Measurements from ENCODE around the gene RNASEH2A.
"Not testable (repeated sequence)": the region's sequence is repeated elsewhere in the genome, so short reads cannot be mapped to it uniquely, and the experiment has no call there.

RNASEH2A gene

GRCh38 chr19:12815088-12815487, 8.7 kb downstream of the RNASEH2A start:
- H3K4me3 ChIP-seq (replicated peaks; ENCODE audit: low read depth, low read length): no peak overlapping the region
- DNase-seq (ENCODE audit: low read depth): no peak
- TF ChIP-seq, protein P1, sequence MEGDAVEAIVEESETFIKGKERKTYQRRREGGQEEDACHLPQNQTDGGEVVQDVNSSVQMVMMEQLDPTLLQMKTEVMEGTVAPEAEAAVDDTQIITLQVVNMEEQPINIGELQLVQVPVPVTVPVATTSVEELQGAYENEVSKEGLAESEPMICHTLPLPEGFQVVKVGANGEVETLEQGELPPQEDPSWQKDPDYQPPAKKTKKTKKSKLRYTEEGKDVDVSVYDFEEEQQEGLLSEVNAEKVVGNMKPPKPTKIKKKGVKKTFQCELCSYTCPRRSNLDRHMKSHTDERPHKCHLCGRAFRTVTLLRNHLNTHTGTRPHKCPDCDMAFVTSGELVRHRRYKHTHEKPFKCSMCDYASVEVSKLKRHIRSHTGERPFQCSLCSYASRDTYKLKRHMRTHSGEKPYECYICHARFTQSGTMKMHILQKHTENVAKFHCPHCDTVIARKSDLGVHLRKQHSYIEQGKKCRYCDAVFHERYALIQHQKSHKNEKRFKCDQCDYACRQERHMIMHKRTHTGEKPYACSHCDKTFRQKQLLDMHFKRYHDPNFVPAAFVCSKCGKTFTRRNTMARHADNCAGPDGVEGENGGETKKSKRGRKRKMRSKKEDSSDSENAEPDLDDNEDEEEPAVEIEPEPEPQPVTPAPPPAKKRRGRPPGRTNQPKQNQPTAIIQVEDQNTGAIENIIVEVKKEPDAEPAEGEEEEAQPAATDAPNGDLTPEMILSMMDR (IDR thresholded peaks at IDR 0.05; ENCODE audit: low read length, missing control alignments): no peak

GRCh38 chr19:12817188-12817587, 10.8 kb downstream of the RNASEH2A start:
- DNase-seq (ENCODE audit: low read depth); H3K4me3 ChIP-seq (replicated peaks; ENCODE audit: low read depth, low read length): not testable (repeated sequence)

DNA sequence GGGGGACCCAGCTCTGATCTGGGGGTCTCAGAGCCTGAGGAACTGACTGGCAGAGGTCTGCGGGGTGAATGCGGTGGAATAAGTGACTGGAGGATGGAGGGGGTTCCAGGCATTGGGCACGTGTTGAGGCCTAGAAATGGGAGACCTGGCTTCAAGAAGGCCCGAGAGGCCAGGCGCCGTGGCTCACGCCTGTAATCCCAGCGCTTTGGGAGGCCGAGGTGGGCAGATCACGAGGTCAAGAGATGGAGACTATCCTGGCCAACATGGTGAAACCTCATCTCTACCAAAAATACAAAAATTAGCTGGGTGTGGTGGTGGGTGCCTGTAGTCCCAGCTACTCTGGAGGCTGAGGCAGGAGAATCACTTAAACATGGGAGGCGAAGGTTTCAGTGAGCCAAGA, 11.4 kb downstream of the RNASEH2A start:
- not testable (repeated sequence) for H3K4me3 ChIP-seq (replicated peaks; ENCODE audit: low read depth, low read length); DNase-seq (ENCODE audit: low read depth)

GRCh38 chr19:12821761-12822160, 15.4 kb downstream of the RNASEH2A start:
- TF ChIP-seq, protein P1 (IDR thresholded peaks at IDR 0.05; ENCODE audit: low read length, missing control alignments): no peak
- H3K4me3 ChIP-seq (replicated peaks; ENCODE audit: low read depth, low read length): no peak overlapping the region
- DNase-seq (ENCODE audit: low read depth): no peak

DNA sequence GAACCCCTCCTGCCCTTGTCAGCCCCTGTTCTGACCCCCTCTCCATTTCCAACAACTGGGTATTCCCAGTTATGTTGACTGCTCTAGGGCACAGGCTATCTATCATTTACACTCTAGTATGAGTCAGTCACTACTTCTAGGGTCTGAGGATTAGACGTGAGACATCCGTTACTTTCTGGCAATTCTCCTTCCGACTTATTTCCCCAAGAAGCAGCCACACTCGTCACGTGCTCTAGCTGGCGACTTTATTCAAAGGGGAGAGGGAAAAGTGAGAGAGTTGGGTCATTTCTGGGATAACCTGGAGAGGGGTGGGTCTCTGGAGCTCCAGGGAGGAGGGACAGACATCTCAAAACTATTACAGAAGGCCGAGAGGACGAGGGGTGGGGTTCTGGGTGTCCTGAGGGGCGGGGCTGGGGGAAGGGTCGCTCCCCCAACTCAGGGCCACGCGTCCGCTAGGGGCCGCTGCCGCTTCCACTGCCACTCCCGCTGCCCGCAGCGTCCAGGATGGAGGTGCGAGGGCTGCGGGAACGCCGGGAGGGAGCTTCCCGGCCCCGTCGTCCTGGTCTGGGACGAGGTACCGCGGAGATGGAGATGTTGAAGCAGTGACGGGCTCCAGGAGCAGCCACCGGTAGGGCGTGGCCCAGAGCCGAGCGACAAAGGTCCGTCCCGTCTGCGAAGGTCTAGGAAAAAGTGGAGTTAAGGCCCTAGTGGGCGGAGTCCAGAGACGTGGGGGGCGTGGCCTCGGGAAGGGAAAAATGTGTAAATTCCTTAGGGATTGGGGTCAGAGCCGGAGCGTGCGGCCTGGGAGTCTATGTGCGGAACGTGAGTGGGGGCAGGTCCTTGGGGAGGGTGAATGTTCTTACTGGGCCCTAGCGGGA, 19.1 kb downstream of the RNASEH2A start:
- TF ChIP-seq, protein P1 (IDR thresholded peaks at IDR 0.05; ENCODE audit: low read length, missing control alignments): peak; percentile 34
- H3K4me3 ChIP-seq (replicated peaks; ENCODE audit: low read depth, low read length): no peak overlapping the region
- no peak for DNase-seq (ENCODE audit: low read depth)

DNA sequence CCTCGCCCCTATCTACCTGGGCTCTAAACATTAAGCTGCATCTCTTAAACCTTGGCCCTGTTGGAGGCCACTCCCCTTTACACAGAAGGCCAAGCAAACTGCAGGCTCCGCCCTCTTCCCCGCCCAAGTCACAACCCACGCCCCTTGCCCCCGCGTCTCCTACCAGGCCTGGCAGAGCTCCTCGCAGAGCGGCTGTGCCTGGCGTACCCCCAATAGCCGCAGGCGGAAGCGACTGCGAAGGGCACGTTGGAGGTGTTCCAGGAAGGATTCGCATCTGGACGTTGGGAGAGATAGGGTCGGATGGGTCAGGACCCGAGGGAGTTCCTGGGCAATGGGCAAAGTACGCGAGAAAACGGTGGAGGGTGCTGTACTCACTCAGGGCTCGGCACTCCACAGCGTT, 22.1 kb downstream of the RNASEH2A start:
- peak; percentile 29 for DNase-seq (ENCODE audit: low read depth)
- H3K4me3 ChIP-seq (replicated peaks; ENCODE audit: low read depth, low read length): no peak overlapping the region
- TF ChIP-seq, protein P1 (IDR thresholded peaks at IDR 0.05; ENCODE audit: low read length, missing control alignments): no peak

DNA sequence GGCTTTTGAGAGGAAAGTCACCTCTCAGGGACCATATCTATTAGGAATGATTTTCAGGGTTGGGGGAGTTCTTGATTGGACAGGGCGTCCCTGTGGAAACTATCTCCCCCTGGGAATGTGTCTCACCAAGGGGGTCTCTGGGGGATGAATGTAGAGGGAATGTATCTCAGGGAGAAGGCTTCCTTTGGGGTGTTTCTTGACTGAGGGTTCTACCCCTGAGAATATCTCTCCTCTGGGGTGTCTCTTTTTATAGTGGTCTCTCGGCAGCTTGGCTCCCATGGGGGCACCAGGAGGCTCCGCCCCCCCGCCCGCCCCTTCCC, 27.0 kb downstream of the RNASEH2A start:
- H3K4me3 ChIP-seq (replicated peaks; ENCODE audit: low read depth, low read length): no peak overlapping the region
- no peak for DNase-seq (ENCODE audit: low read depth)
- TF ChIP-seq, protein P1 (IDR thresholded peaks at IDR 0.05; ENCODE audit: low read length, missing control alignments): no peak
